GM12892 (cell line): ENCODE data around the gene ALDH8A1.

Experiments used
- POLR2AphosphoS5 ChIP-seq: IDR thresholded peaks from 2 replicates; pipeline ENCODE4 v1.6.1; 2011; ENCODE audit warnings: low read depth, low read length, control low read depth
- TAF1 ChIP-seq: IDR thresholded peaks from 2 replicates; pipeline ENCODE4 v1.6.1; 2011; ENCODE audit warnings: low read depth, mild to moderate bottlenecking, control low read depth, low read length, borderline replicate concordance

- TF ChIP-seq POLR2AphosphoS5, result no peak
- TF ChIP-seq TAF1, result no peak
Observed at GRCh38 chr6:134910593-134910935, 39.3 kb downstream of the ALDH8A1 start.
